Endometrial microvascular endothelial cells (primary cell): ENCODE data around the gene IFI6. TPM values are rescaled to one million over a fixed set of nuclear protein-coding genes. Genes with fewer than 3 reads are reported as not detected.
"Not testable (repeated sequence)": the region's sequence is repeated elsewhere in the genome, so short reads cannot be mapped to it uniquely, and the experiment has no call there.

Experiments
- in situ Hi-C: cut with HindIII; loops from 2 replicates; pipeline ENCODE4 v1.10.0; 2017; ENCODE audit warnings: low sequenced_read_pairs, low pct_unique_long_range_greater_than_20kb; ENCODE audit errors: inconsistent ontology term
- total RNA-seq: library from RNA; depleted of rRNA; stranded (reverse); fragments of >200 nt; gene quantifications from one replicate; pipeline ENCODE4 v1.2.3, GENCODE V29; 2015; ENCODE audit errors: inconsistent ontology term

Gene IFI6
- total RNA-seq, 1 donor from 2014 or later = 230 TPM

DNA sequence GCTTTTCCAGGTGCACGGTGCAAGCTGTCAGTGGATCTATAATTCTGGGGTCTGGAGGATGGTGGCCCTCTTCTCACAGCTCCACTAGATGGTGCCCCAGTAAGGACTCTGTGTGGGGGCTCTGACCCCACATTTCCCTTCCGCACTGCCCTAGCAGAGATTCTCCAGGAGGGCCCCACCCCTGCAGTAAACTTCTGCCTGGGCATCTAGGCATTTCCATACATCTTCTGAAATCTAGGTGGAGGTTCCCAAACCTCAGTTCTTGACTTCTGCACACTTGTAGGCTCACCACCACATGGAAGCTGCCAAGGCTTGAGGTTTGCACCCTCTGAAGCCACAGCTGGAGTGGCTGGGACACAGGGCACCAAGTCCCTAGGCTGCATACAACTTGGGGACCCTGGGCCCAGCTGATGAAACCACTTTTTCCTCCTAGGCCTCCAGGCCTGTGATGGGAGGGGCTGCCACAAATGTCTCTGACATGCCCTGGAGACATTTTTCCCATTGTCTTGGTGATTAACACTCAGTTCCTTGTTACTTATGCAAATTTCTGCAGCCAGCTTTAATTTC is 8.3 kb upstream of the IFI6 start:
- in situ Hi-C loops = not testable (repeated sequence)

DNA sequence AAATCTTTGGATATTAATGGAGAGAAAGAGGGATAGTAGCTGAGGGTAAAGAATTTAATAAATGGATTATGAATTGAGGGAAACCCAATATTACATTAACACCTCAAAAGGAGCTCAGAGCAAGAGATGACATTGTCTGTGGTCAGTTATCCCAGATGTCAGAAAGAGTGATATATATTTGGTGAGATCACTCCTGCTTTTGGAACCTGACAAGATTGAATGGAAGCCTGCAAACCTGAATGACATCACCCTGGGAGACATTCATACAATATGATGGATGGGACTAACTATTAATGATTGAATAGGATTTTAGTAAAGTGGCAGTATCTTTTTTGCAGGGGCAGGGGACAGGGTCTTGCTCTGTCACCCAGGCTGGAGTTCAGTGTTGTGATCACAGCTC is 6.8 kb upstream of the IFI6 start:
- in situ Hi-C loops = no loop called here

DNA sequence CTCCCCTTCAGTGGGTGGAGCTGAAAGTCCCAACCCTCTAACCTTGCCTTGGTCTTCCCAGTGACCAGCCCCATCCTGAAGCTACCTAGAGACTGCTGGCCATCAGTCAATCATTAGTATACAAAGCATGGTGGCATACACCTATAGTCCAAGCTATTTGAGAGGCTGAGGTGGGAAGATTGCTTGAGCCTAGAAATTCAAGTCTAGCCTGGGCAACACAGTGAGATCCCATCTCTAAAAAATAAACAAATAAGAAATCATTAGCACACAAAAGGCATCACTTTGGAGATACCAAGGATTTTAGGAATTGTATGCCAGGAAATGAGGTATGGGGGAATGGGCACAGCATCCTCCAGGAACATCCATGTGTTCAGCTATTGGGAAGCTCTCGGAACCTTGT is 4.4 kb upstream of the IFI6 start:
- in situ Hi-C loops = no loop called here

GRCh38 chr1:27672750-27673112 is 739 bp upstream of the IFI6 start:
- in situ Hi-C loops = no loop called here

GRCh38 chr1:27669876-27670275 is 2.1 kb downstream of the IFI6 start:
- in situ Hi-C loops = no loop called here

DNA sequence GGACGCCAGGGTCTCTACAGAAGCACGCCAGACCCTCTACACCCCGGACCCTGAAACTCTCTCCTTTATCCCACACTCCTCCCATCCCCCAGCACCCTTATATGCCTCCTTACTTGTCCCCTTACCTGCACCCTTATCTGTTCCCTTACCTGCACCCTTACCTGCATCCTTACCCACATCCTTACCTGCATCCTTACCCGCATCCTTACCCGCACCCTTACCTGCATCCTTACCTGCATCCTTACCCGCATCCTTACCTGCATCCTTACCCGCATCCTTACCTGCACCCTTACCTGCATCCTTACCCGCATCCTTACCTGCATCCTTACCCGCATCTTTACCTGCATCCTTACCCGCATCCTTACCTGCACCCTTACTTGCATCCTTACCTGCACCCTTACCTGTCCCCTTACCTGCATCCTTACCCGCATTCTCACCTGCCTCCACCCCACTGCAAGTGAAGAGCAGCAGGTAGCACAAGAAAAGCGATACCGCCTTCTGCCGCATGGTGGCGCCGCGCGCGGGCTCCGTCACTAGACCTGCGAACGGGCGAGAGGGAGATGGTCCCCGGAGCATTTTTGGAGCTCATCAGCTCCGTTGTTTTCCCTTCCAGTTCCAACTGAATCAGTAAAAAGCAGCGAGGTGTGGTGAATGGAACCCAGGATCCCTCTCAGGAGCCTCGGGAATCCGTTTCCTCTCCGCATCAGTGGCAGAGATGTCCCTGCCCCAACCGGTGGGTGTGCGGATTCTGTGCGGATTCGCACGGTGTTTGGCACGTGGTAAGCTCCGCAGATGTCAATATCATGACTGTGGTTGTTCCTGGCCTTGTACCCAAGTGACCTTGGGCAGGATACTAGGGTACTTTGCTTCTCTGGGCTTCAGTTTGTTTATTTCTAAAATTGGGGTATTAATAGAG is 2.9 kb downstream of the IFI6 start:
- in situ Hi-C loops = no loop called here

DNA sequence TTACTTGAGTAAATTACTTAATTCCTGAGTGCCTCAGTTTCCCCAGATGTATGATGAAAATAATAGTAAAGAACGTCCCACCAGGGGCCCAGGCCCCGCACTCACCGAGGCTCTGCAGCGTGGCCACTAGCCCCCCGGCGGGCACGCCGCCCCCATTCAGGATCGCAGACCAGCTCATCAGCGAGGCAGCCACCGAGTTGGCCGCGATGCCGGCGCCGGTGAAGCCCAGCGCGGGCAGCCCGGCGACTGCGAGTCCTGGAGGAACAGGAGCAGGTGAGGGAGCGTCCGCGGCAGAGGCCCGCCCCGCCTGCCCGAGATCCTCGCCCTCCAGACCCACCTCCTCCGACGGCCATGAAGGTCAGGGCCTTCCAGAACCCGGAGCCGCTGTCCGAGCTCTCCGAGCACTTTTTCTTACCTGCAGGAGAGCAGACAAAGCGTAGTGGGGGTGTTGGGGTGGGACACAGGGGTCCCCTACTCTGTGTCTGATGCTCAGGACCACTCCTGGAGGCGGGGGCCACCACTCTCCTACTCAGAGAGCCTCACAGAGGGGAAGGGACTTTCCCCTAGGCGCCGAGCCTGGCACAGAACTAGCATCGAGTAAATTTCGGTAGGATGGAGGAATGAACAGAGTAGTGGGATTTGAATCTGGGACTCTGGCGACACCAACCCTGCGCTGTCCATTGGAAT is 3.7 kb downstream of the IFI6 start:
- in situ Hi-C loops = no loop called here

DNA sequence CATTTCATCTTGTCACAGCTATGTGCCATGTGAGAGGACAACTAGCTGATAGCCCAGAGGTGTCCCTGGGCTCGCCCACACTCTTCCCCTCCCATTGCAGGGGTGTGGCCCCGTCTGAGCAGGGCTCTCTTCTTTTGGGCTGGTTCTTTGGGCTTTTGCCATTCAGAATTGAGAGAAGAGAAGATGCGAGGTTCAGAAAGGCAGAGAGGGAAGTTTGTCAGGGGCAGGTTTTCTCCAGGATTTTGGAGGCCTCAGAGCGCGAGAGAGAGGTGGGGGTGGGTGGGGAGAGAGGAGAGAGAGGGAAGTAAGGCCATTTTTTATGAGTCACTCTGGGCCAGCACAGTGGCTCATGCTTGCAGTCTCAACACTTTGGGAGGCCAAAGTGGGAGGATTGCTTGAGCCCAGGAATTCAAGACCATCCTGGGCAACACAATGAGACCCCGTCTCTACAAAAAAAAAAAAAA is 5.2 kb downstream of the IFI6 start:
- in situ Hi-C loops = no loop called here

DNA sequence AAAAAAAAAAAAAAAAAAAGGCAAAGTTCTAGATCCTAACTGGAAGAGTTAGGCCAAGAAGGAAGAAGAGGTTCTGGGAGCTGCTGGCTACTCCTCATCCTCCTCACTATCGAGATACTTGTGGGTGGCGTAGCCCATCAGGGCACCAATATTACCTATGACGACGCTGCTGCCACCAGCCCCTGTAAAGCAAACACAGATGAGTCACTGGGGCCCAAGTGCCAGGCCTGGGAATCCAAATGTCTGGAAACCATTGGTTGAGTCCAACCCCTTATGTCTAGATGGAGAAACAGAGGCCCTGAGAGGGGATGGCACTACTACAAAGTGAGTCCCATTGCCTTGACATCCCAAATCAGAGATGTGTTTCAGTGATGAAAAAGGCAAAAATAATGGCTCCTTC is 5.7 kb downstream of the IFI6 start:
- in situ Hi-C loops = no loop called here

- in situ Hi-C loops = no loop called here
Observed at GRCh38 chr1:27665016-27665651, 6.9 kb downstream of the IFI6 start.

GRCh38 chr1:27664291-27664690 is 7.7 kb downstream of the IFI6 start:
- in situ Hi-C loops = no loop called here

DNA sequence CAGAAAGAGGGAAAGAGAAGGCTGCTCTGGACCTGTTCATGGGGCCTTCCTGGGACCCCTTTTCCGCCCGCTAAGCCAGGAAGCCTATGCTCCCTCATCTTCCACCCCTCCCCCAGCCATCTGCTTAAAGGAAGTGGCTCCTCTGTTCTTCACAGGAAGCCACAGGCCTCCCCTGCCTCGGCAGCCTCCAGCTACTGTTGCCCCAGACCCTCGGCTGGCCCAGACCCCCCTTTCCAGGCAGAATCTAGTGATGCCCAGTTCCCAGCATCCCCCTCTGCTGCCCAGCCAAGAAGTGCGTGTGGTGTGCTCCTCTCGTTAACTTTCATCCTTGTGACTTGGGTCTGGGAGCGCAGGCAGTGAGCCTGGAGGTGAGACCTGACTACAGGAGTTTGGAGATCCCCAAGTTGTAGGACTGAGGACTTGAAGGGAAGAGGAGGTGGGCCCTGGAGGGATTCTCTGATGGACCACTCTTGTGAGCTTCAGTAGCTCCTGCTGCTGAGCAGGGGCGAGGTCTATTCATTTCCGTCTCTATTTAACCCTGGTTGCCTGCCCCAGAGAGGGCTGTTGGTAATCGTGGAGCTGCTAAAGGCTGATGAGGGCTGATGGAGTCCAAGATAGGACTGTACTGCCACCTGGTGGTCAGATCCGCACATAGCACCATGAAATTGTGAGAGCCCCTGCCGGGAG is 9.1 kb downstream of the IFI6 start:
- in situ Hi-C loops = no loop called here

- in situ Hi-C loops = no loop called here
Observed at GRCh38 chr1:27662261-27662660, 9.7 kb downstream of the IFI6 start.

DNA sequence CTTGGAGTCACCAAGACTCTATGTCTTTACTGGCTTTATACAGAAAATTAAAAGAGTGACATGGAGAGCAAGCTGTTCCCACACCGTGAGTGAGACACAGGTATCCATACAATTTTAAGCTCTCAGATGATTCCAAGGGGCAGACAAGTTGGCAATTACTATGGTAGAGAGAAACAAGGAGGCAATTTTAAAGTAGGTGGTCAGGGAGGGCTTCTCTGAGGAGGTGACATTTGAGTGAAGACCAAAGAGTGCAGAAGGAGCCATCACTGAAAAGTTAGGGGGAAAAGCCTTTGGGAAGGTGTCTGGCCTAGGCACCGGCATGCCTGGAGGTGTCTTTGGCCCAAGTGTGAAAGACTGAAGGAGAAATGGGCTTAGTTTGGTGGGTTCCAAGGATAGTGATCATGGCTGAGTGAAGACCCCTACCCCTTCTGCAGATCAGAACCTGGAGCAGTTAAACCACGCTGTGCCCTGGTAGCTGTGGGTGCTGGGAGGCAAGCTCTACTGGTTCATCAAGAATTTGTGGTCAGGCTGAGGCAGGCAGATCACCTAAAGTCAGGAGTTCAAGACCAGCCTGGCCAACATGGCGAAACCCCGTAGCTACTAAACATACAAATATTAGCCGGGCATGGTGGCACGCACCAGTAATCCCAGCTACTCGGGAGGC is 10.4 kb downstream of the IFI6 start:
- in situ Hi-C loops = no loop called here

GRCh38 chr1:27660300-27660835 is 11.6 kb downstream of the IFI6 start:
- in situ Hi-C loops = no loop called here

GRCh38 chr1:27659497-27660299 is 12.3 kb downstream of the IFI6 start:
- in situ Hi-C loops = no loop called here

- in situ Hi-C loops = no loop called here
Observed at GRCh38 chr1:27658951-27659496, 13.0 kb downstream of the IFI6 start.
